ENCODE data around the gene SRPX.

GRCh38 chrX:38099688-38100087 lies 121.0 kb downstream of the SRPX start:
- TF ChIP-seq POLR2AphosphoS5 (IDR thresholded peaks at IDR 0.05) (no peak), CTCF (IDR thresholded peaks at IDR 0.05) (no peak), POLR2A (IDR thresholded peaks at IDR 0.05) (no peak)
